Loucy (cell line): ENCODE results near the gene RPP40.

Experiments used
- H2AFZ ChIP-seq: fragments of 200-600 bp; sonication (generic); 2 replicates; pipeline ENCODE4 v1.6.0; 2016; ENCODE audit warnings: antibody characterized with exemption, mild to moderate bottlenecking, low read length, moderate library complexity
- H3F3A ChIP-seq: fragments of 200-600 bp; 2 replicates; pipeline ENCODE4 v1.6.0; 2016; ENCODE audit warnings: antibody characterized with exemption, low read depth, mild to moderate bottlenecking
- H3K27me3 ChIP-seq: fragments of 200-600 bp; sonication (generic); 2 replicates; pipeline ENCODE4 v1.6.1; 2014; ENCODE audit warnings: low read length, mild to moderate bottlenecking; ENCODE audit not compliant: insufficient read depth, poor library complexity, severe bottlenecking
- H3K36me3 ChIP-seq: fragments of 200-600 bp; sonication (generic); 2 replicates; pipeline ENCODE4 v1.6.1; 2016; ENCODE audit warnings: low read length; ENCODE audit not compliant: insufficient read depth
- H3K4me1 ChIP-seq: fragments of 200-600 bp; sonication (generic); 2 replicates; pipeline ENCODE4 v1.5.1; 2014; ENCODE audit warnings: low read length, mild to moderate bottlenecking; ENCODE audit not compliant: insufficient read depth, poor library complexity, severe bottlenecking
- H3K4me2 ChIP-seq: fragments of 200-600 bp; sonication (generic); 2 replicates; pipeline ENCODE4 v1.6.0; 2014; ENCODE audit warnings: antibody characterized with exemption, low read length, low read depth, mild to moderate bottlenecking; ENCODE audit not compliant: poor library complexity, severe bottlenecking
- H3K4me3 ChIP-seq: fragments of 200-600 bp; sonication (generic); 2 replicates; pipeline ENCODE4 v1.5.1; 2014; ENCODE audit warnings: low read length, mild to moderate bottlenecking, mixed read lengths; ENCODE audit not compliant: poor library complexity, severe bottlenecking
- H3K79me2 ChIP-seq: fragments of 200-600 bp; sonication (generic); 2 replicates; pipeline ENCODE4 v1.6.1; 2014; ENCODE audit warnings: low read length; ENCODE audit not compliant: insufficient read depth
- H3K9ac ChIP-seq: fragments of 200-600 bp; sonication (generic); 2 replicates; pipeline ENCODE4 v1.6.0; 2014; ENCODE audit warnings: mild to moderate bottlenecking, low read depth, low read length, moderate library complexity; ENCODE audit not compliant: poor library complexity, severe bottlenecking
- H3K9me2 ChIP-seq: fragments of 200-600 bp; sonication (generic); replicated peaks from 2 replicates; pipeline ENCODE4 v1.6.1; 2016; ENCODE audit warnings: low read depth, low read length, mixed read lengths
- H3K9me3 ChIP-seq: fragments of 200-600 bp; sonication (generic); 2 replicates; pipeline ENCODE4 v1.6.1; 2014; ENCODE audit warnings: mild to moderate bottlenecking, antibody characterized with exemption, low read length, low read depth; ENCODE audit not compliant: insufficient read depth
- H4K20me1 ChIP-seq: fragments of 200-600 bp; sonication (generic); 2 replicates; pipeline ENCODE4 v1.6.0; 2014; ENCODE audit warnings: antibody characterized with exemption, low read length, mild to moderate bottlenecking; ENCODE audit not compliant: insufficient read depth, poor library complexity, severe bottlenecking
- EZH2phosphoT487 ChIP-seq: fragments of 200-600 bp; IDR thresholded peaks from 2 replicates; pipeline ENCODE4 v1.6.1; 2018; ENCODE audit warnings: antibody characterized with exemption, mild to moderate bottlenecking, moderate library complexity, borderline replicate concordance
- TF ChIP-seq, protein P1 (sequence below): fragments of 200-600 bp; sonication (generic); conservative IDR thresholded peaks from 2 replicates; pipeline ENCODE4 v1.5.1; 2014; ENCODE audit warnings: mild to moderate bottlenecking, antibody characterized with exemption, low read length

The RPP40 gene

DNA sequence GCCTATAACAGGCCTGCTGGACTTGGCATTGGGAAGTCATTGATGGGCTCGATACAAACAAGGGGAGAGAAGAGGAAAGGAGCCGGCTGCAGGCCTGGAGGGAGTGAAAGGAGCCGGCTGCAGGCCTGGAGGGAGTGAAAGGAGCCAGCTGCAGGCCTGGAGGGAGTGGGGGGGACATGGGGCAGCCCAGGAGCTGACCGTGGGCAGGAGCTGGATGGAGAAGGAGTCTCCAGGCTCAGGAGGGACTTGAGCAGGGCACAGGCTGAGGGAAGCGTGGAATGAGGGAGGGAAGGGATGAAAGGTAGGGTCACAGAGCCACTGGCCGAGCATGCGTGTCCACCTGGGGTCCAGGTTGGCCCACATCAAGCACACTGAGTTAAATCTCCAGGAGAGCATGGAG lies 32.0 kb downstream of the RPP40 start:
- no peaks in the 10 kb centered on the region for H3K36me3 ChIP-seq
- H3F3A ChIP-seq = no peaks in the 10 kb centered on the region
- H3K4me1 ChIP-seq = no peaks in the 10 kb centered on the region
- no peaks in the 10 kb centered on the region for H3K9me3 ChIP-seq
- no peaks in the 10 kb centered on the region for H3K79me2 ChIP-seq
- H3K9me2 ChIP-seq = no peaks in the 10 kb centered on the region
- H3K4me3 ChIP-seq = no peak overlapping the region
- no peak overlapping the region for H3K4me2 ChIP-seq
- H3K9ac ChIP-seq = no peak overlapping the region
- no peaks in the 10 kb centered on the region for H4K20me1 ChIP-seq
- no peak overlapping the region for H2AFZ ChIP-seq
- no peaks in the 10 kb centered on the region for H3K27me3 ChIP-seq
- TF ChIP-seq, protein P1, sequence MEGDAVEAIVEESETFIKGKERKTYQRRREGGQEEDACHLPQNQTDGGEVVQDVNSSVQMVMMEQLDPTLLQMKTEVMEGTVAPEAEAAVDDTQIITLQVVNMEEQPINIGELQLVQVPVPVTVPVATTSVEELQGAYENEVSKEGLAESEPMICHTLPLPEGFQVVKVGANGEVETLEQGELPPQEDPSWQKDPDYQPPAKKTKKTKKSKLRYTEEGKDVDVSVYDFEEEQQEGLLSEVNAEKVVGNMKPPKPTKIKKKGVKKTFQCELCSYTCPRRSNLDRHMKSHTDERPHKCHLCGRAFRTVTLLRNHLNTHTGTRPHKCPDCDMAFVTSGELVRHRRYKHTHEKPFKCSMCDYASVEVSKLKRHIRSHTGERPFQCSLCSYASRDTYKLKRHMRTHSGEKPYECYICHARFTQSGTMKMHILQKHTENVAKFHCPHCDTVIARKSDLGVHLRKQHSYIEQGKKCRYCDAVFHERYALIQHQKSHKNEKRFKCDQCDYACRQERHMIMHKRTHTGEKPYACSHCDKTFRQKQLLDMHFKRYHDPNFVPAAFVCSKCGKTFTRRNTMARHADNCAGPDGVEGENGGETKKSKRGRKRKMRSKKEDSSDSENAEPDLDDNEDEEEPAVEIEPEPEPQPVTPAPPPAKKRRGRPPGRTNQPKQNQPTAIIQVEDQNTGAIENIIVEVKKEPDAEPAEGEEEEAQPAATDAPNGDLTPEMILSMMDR = no peak
- TF ChIP-seq EZH2phosphoT487 = no peak

DNA sequence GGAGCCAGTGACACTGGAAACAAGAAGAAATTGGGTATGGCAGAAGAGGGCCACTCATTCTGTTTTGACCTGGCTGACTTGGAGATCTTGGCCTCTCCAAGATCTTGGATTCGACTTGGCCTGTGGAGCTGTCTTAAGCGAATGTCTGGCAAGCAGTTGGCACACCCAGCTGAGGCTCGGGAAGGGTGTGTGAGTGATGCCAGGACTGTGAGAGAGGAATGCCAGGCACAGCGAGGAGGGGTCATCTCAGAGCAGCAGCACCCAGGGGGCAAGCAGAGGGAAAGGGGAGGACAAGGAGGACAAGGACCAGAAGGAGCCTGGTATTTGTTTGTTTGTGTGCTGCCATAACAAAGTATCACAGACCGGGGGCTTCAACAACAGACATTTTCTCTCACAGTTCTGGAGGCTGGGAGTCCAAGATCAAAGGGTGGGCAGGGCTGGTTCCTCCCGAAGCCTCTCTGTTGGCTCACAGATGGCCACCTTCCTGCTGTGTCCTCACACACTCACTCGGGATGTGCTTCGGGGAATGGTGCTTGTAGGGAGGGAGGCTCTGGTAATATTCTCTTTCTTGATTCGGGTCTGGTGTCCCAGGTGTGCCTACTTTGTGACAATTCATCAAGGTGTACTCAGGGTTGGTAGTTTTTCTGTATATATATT lies 33.0 kb downstream of the RPP40 start:
- Histone ChIP-seq H4K20me1 (no peaks in the 10 kb centered on the region), H3K79me2 (no peaks in the 10 kb centered on the region), H2AFZ (no peak overlapping the region), H3K9me3 (no peaks in the 10 kb centered on the region), H3K9ac (no peak overlapping the region), H3F3A (no peaks in the 10 kb centered on the region), H3K27me3 (no peaks in the 10 kb centered on the region), H3K9me2 (no peaks in the 10 kb centered on the region), H3K36me3 (no peaks in the 10 kb centered on the region), H3K4me3 (no peak overlapping the region), H3K4me1 (no peaks in the 10 kb centered on the region), H3K4me2 (no peak overlapping the region)
- TF ChIP-seq EZH2phosphoT487 = no peak
- TF ChIP-seq, protein P1 = no peak

DNA sequence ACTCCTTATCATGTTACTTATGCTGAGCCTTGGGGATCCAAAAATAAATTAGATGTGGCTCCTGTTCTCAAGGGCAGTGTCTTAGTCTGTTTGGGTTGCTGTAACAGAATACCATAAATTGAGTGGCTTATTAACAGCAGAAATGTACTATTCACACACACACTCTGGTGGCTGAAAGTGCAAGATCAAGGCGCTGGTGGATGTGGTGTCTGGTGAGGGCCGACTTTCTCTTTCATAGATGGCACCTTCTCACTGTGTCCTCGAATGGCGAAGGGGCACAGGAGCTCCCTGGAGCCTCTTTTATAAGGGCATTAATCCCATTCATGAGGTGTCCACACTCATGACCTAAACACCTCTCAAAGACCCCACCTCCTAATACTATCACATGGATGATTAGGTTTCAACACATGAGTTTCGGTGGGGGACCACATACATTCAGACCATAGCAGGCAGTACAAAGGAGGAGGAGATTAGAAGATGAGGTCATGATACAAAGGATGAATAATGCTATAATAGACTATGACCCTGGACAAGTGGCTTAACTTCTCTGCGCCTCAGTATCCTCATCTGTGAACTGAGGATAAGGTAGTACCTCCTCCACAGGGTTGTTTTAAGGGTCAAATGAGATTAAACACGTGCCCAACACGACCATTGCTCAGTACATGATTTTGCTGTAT lies 34.1 kb downstream of the RPP40 start:
- H3K27me3 ChIP-seq = no peaks in the 10 kb centered on the region
- no peak for TF ChIP-seq EZH2phosphoT487
- TF ChIP-seq, protein P1 = no peak
- no peaks in the 10 kb centered on the region for H3K9me3 ChIP-seq
- H3F3A ChIP-seq = no peaks in the 10 kb centered on the region
- no peaks in the 10 kb centered on the region for H3K9me2 ChIP-seq
- no peaks in the 10 kb centered on the region for H3K79me2 ChIP-seq
- no peak overlapping the region for H3K4me3 ChIP-seq
- no peak overlapping the region for H3K9ac ChIP-seq
- no peaks in the 10 kb centered on the region for H4K20me1 ChIP-seq
- H3K4me2 ChIP-seq = no peak overlapping the region
- H3K36me3 ChIP-seq = no peaks in the 10 kb centered on the region
- H2AFZ ChIP-seq = no peak overlapping the region
- H3K4me1 ChIP-seq = no peaks in the 10 kb centered on the region
